Right lobe of liver (tissue), 4 donors: ENCODE data around the gene INMT.

Experiments used
- POLR2A ChIP-seq: fragments of 450-650 bp; IDR thresholded peaks from one replicate; pipeline ENCODE4 v1.6.1; 2017; ENCODE audit warnings: antibody characterized with exemption, mild to moderate bottlenecking
- TF ChIP-seq, protein P1 (sequence below), 4 donors: fragments of 200-600 bp in 3 of 4; fragments of 450-650 bp in 1 of 4; IDR thresholded peaks; one replicate each; pipeline versions ENCODE4 v1.5.1 to v1.8.0; 2016 to 2022; ENCODE audit warnings: antibody characterized with exemption in 4 of 4, mild to moderate bottlenecking in 2 of 4
- donor health status: DM: no; HTN: no; CAD: no.
- donor health status: DM: no; HTN: no; CAD: no.
- donor health status: DM: no; HTN: yes; CAD: no.

DNA sequence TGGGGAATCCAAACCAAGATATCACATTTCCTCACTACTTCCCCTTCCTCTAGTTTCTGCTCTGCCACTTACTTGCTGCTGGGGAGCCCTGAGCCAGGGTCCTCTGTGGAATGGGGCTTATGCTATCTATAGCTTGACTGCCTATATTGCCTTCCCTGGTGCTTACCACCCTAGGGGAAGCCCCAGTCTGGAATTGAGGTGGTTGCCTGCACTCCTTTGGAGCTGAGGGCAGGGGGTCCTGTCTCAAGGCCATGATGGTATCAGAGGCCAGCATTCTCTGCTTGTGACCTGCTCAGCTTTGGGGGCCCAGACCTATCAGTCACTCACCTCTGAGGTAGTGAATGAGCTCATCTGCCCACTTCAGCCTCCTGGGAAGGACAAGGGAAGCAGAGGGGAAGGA is 29.3 kb upstream of the INMT start:
- TF ChIP-seq, protein P1, sequence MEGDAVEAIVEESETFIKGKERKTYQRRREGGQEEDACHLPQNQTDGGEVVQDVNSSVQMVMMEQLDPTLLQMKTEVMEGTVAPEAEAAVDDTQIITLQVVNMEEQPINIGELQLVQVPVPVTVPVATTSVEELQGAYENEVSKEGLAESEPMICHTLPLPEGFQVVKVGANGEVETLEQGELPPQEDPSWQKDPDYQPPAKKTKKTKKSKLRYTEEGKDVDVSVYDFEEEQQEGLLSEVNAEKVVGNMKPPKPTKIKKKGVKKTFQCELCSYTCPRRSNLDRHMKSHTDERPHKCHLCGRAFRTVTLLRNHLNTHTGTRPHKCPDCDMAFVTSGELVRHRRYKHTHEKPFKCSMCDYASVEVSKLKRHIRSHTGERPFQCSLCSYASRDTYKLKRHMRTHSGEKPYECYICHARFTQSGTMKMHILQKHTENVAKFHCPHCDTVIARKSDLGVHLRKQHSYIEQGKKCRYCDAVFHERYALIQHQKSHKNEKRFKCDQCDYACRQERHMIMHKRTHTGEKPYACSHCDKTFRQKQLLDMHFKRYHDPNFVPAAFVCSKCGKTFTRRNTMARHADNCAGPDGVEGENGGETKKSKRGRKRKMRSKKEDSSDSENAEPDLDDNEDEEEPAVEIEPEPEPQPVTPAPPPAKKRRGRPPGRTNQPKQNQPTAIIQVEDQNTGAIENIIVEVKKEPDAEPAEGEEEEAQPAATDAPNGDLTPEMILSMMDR (IDR thresholded peaks at IDR 0.05), result no peak
- TF ChIP-seq POLR2A, result no peak
